ENCODE measurements around the gene HMCN2. TPM values are rescaled to one million over a fixed set of nuclear protein-coding genes. Genes with fewer than 3 reads are reported as not detected.

Gene HMCN2, protein sequence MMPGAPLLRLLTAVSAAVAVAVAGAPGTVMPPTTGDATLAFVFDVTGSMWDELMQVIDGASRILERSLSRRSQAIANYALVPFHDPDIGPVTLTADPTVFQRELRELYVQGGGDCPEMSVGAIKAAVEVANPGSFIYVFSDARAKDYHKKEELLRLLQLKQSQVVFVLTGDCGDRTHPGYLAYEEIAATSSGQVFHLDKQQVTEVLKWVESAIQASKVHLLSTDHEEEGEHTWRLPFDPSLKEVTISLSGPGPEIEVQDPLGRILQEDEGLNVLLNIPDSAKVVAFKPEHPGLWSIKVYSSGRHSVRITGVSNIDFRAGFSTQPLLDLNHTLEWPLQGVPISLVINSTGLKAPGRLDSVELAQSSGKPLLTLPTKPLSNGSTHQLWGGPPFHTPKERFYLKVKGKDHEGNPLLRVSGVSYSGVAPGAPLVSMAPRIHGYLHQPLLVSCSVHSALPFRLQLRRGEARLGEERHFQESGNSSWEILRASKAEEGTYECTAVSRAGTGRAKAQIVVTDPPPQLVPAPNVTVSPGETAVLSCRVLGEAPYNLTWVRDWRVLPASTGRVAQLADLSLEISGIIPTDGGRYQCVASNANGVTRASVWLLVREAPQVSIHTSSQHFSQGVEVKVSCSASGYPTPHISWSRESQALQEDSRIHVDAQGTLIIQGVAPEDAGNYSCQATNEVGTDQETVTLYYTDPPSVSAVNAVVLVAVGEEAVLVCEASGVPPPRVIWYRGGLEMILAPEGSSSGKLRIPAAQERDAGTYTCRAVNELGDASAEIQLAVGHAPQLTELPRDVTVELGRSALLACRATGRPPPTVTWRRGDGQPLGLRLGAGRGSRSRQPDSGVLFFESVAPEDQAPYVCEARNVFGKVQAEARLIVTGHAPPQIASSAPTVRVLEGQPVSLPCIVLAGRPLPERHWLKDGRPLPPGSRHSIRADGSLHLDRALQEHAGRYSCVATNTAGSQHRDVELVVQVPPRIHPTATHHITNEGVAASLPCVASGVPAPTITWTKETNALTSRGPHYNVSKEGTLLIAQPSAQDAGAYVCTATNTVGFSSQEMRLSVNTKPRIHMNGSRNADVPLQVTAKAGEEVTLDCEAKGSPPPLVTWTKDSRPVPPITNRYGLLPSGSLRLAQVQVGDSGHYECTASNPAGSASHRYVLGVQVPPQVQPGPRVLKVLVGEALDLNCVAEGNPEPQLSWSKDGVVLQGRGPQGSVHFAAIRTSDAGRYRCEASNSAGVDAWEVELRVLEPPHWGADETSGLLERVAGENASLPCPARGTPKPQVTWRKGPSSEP (N-terminal part only)
- polyA plus RNA-seq (2011; rRNA removed) (not detected in 2 replicates), polyA plus RNA-seq (2017; fragmentation: RNase III; extraction: RNeasy Plus Mini Kit Qiagen cat#74134 plus additional on column Dnase treatment) (0.01 to 0.04 TPM in 2 of 3 replicates, not detected in the other), polyA minus RNA-seq (2011; rRNA and poly(A)+ RNA removed) (0.04 TPM in 1 of 2 replicates, not detected in the other)
- polyA plus RNA-seq (2012; cell fraction: cytosol; rRNA removed) = 0.01 and 0.03 TPM in 2 replicates
- 0.12 and 0.37 TPM in 2 replicates for polyA plus RNA-seq (2012; cell fraction: nucleus; rRNA removed)

DNA sequence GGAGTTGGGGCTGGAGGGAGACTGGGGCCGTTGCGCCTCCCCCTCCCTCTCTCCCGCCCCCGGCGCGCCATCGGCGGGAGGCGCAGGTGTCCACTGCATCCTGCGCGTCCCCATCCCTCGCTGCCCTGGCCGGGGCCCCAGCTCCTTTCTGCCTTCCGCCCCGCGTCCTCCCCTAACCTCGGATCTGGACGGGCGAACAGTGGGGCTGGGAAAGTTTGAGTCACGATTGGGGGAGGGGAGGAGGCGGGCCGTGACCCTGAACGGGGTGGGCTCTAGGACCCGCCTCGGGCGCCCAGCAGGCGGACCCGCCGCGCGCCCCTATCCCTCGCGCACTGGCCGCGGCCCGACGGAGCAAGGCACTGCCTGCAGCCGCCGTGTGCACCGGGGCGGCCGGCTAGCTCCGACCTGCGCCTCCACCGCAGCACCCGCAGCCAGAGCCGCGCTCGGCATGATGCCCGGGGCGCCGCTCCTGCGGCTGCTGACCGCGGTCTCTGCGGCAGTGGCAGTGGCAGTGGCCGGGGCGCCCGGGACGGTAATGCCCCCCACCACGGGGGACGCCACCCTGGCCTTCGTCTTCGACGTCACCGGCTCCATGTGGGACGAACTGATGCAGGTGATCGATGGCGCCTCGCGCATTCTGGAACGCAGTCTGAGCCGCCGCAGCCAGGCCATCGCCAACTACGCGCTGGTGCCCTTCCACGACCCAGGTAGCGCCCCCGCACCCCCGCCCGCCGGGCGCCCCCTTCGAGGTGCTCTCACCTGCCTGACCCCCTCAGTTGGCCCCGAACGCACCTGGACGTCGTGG is at the start of gene HMCN2:
Gene HMCN2, plus strand, starts transcription at position 330 of the 805 bp plus-strand sequence. Its CDS starts 119 bp downstream, at position 449.
- TF ChIP-seq FOSB (CRISPR knock-in tag; IDR thresholded peaks at IDR 0.05) = no peak
- TF ChIP-seq, protein P1, sequence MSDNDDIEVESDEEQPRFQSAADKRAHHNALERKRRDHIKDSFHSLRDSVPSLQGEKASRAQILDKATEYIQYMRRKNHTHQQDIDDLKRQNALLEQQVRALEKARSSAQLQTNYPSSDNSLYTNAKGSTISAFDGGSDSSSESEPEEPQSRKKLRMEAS (IDR thresholded peaks at IDR 0.05) = 0 out of 2 replicates have a peak, but pooled peaks have one; percentile 25
- no peaks in the 10 kb centered on the region for H3K9me3 ChIP-seq
- 11% methylated on average over 28 of the region's 89 CpGs for WGBS (ENCODE audit: missing lambda C conversion rate)
- no peak for DNase-seq (ENCODE audit: low read depth in 1 of 2, low spot score in 1 of 2)
- no peak within 1 kb of the TSS; a peak in 1 of 6 replicates for H3K27ac ChIP-seq
- H3K4me2 ChIP-seq = peak within 1 kb of the TSS; percentile 94
- CTCF ChIA-PET = interaction anchor here (1.2 to 1.9 kb wide), 2 partner anchors 22 to 159 kb away, joined by 7 to 8 read pairs; no protein-coding TSS in a partner anchor
- H3K4me3 ChIP-seq = peak within 1 kb of the TSS; percentile 31
- no peak for FAIRE-seq
- H3K4me1 ChIP-seq = peaks cover 11% of the 10 kb centered on the region
- POLR2A ChIA-PET = no interaction called here
- peak; percentile 54 to 78; a peak in 4 of 6 replicates for ATAC-seq

DNA sequence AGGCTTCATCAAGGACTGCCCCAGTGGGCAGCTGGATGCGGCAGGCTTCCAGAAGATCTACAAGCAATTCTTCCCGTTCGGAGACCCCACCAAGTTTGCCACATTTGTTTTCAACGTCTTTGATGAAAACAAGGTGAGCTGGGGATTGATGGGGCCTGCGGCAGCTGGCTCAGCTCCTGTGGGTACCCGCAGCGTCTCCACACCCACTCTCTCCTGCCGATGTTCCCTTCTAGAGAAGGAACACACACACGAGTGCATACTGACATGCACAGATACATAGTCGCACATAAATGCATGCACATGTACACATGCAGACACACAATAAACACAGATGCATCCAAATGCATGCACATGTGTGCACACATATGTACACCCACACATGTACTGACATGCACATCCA is 47.7 kb upstream of the HMCN2 start:
- 95% methylated on average over 10 of the region's 10 CpGs for WGBS (ENCODE audit: missing lambda C conversion rate)
- ChIA-PET CTCF (interaction anchor here (1.3 to 3.8 kb wide), 4 partner anchors 18 to 464 kb away, joined by 3 to 13 read pairs (median 5); no protein-coding TSS in a partner anchor), POLR2A (no interaction called here)
- DNase-seq (ENCODE audit: low read depth in 1 of 2, low spot score in 1 of 2) (no peak), FAIRE-seq (no peak), ATAC-seq (no peak)
- H3K4me3 ChIP-seq = no peak overlapping the region
- no peak overlapping the region for H3K4me2 ChIP-seq
- H3K4me1 ChIP-seq = no peaks in the 10 kb centered on the region
- H3K9me3 ChIP-seq = no peaks in the 10 kb centered on the region
- TF ChIP-seq KDM1A (IDR thresholded peaks at IDR 0.05; ENCODE audit: low read depth) = no peak
- TF ChIP-seq, protein P2, sequence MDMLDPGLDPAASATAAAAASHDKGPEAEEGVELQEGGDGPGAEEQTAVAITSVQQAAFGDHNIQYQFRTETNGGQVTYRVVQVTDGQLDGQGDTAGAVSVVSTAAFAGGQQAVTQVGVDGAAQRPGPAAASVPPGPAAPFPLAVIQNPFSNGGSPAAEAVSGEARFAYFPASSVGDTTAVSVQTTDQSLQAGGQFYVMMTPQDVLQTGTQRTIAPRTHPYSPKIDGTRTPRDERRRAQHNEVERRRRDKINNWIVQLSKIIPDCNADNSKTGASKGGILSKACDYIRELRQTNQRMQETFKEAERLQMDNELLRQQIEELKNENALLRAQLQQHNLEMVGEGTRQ (IDR thresholded peaks at IDR 0.05) = no peak
- TF ChIP-seq ZFP36 (IDR thresholded peaks at IDR 0.05; ENCODE audit: borderline replicate concordance, partially characterized antibody) = no peak
- no peak for TF ChIP-seq RFX5 (IDR thresholded peaks at IDR 0.05)
- TF ChIP-seq, protein P1 (IDR thresholded peaks at IDR 0.05) = no peak
- TF ChIP-seq SREBF2 (IDR thresholded peaks at IDR 0.05) = no peak
- TF ChIP-seq GATA3 (IDR thresholded peaks at IDR 0.05; ENCODE audit: borderline replicate concordance) = no peak
- TF ChIP-seq EHF (CRISPR knock-in tag; IDR thresholded peaks at IDR 0.05) = no peak
- TF ChIP-seq, protein P3, sequence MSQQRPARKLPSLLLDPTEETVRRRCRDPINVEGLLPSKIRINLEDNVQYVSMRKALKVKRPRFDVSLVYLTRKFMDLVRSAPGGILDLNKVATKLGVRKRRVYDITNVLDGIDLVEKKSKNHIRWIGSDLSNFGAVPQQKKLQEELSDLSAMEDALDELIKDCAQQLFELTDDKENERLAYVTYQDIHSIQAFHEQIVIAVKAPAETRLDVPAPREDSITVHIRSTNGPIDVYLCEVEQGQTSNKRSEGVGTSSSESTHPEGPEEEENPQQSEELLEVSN (IDR thresholded peaks at IDR 0.05; ENCODE audit: borderline replicate concordance, low read depth) = no peak
- TF ChIP-seq RNF2 (IDR thresholded peaks at IDR 0.05; ENCODE audit: borderline replicate concordance, low read depth) = no peak
- no peak for TF ChIP-seq RARB (CRISPR knock-in tag; IDR thresholded peaks at IDR 0.05)
- TF ChIP-seq ESRRA (IDR thresholded peaks at IDR 0.05; ENCODE audit: borderline replicate concordance, low read length) = no peak
- TF ChIP-seq JUN (IDR thresholded peaks at IDR 0.05) = no peak
- no peak overlapping the region for H3K27ac ChIP-seq
